Epithelial cell of umbilical artery (primary cell): ENCODE results near the gene YIPF6. TPM values are rescaled to one million over a fixed set of nuclear protein-coding genes. Genes with fewer than 3 reads are reported as not detected.

Source experiments
- total RNA-seq: library from RNA; depleted of rRNA; stranded (reverse); fragments of >200 nt; gene quantifications from 2 replicates; pipeline ENCODE4 v1.2.3, GENCODE V29; 2014

YIPF6 gene
- total RNA-seq = 24.4 and 25.2 TPM in 2 replicates

GRCh38 chrX:68498508-68499379, at the start of gene YIPF6:
TSS of gene YIPF6 (plus strand) at chrX:68499051. CDS start at chrX:68499067, 16 bp downstream.

Other genes starting within 250 kb of the YIPF6 start
- gene OPHN1, start 65.6 kb upstream of the YIPF6 start, total RNA-seq = 6.8 and 13.1 TPM in 2 replicates
- gene STARD8, start 148.6 kb downstream of the YIPF6 start, total RNA-seq = 3.2 and 6.1 TPM in 2 replicates